PC-9 (cell line): ENCODE results near the gene MCC. TPM values are rescaled to one million over a fixed set of nuclear protein-coding genes. Genes with fewer than 3 reads are reported as not detected.

Source experiments
- BruUV-seq: library from RNA; stranded (reverse); fragments of 400-500 nt; replicated peaks from 2 replicates; lab custom pipeline; 2021; lab: Mats Ljungman, UMichigan
- CTCF ChIA-PET: fragments of 300-600 bp; sonication (Branson Sonifier 250); formaldehyde crosslinking; loops from one replicate; lab custom pipeline; 2022; ENCODE audit warnings: antibody characterized with exemption; lab: Charles Lee
- POLR2A ChIA-PET: fragments of 300-600 bp; sonication (Branson Sonifier 250); formaldehyde crosslinking; loops from one replicate; lab custom pipeline; 2022; ENCODE audit warnings: antibody characterized with exemption; ENCODE audit not compliant: unreplicated experiment; lab: Charles Lee
- DNase-seq, 2 experiments: peaks; one replicate each; pipeline versions ENCODE4 v3.0.0 to v3.0.0-alpha.2; 2015 to 2022; ENCODE audit warnings: mixed read lengths in 1 of 2
- H2AFZ ChIP-seq: fragments of 200-600 bp; sonication (generic); 2 replicates; pipeline ENCODE4 v1.8.1; 2017; ENCODE audit warnings: antibody characterized with exemption
- H3F3A ChIP-seq: fragments of 200-600 bp; sonication (generic); 2 replicates; pipeline ENCODE4 v1.8.1; 2017; ENCODE audit warnings: antibody characterized with exemption, mild to moderate bottlenecking, low read depth; ENCODE audit not compliant: insufficient read depth
- H3K27ac ChIP-seq: fragments of 200-600 bp; sonication (generic); 2 replicates; pipeline ENCODE4 v1.6.1; 2016; ENCODE audit warnings: mixed run types
- H3K27me3 ChIP-seq: fragments of 200-600 bp; sonication (generic); 2 replicates; pipeline ENCODE4 v1.6.1; 2016; ENCODE audit warnings: low read depth, mixed run types; ENCODE audit not compliant: insufficient read depth
- H3K36me3 ChIP-seq: fragments of 200-600 bp; sonication (generic); 2 replicates; pipeline ENCODE4 v1.6.1; 2016; ENCODE audit warnings: low read depth, mixed run types
- H3K4me1 ChIP-seq: fragments of 200-600 bp; sonication (generic); replicated peaks from 2 replicates; pipeline ENCODE4 v1.6.1; 2016; ENCODE audit warnings: mixed run types; ENCODE audit not compliant: insufficient read depth
- H3K4me2 ChIP-seq: fragments of 200-600 bp; sonication (generic); 2 replicates; pipeline ENCODE4 v1.6.1; 2017; ENCODE audit warnings: mixed run types
- H3K4me3 ChIP-seq: fragments of 200-600 bp; sonication (generic); 2 replicates; pipeline ENCODE4 v1.6.1; 2016; ENCODE audit warnings: mixed run types
- H3K79me2 ChIP-seq: fragments of 200-600 bp; sonication (generic); 2 replicates; pipeline ENCODE4 v1.6.1; 2017; ENCODE audit warnings: low read depth, mixed run types
- H3K9me2 ChIP-seq: fragments of 200-600 bp; sonication (generic); 2 replicates; pipeline ENCODE4 v1.8.1; 2017; ENCODE audit warnings: mild to moderate bottlenecking; ENCODE audit not compliant: insufficient read depth
- H3K9me3 ChIP-seq: fragments of 200-600 bp; sonication (generic); 2 replicates; pipeline ENCODE4 v1.8.1; 2016; ENCODE audit warnings: low read depth; ENCODE audit not compliant: insufficient read depth
- H4K20me1 ChIP-seq: fragments of 200-600 bp; sonication (generic); 2 replicates; pipeline ENCODE4 v1.8.1; 2017; ENCODE audit not compliant: insufficient read depth
- EZH2 ChIP-seq: fragments of 200-600 bp; sonication (generic); IDR thresholded peaks from 2 replicates; pipeline ENCODE4 v1.8.0; 2017; ENCODE audit warnings: antibody characterized with exemption, low read depth
- intact Hi-C: fragments of 100-400 bp; cut with micrococcal nuclease; formaldehyde crosslinking; loops from one replicate; pipeline ENCODE4 v1.10.0; 2022; ENCODE audit not compliant: unreplicated experiment
- total RNA-seq: library from RNA; stranded (reverse); gene quantifications from 2 replicates; pipeline ENCODE4 v1.2.3, GENCODE V29; 2021
- TF ChIP-seq, protein P1 (sequence below): fragments of 200-600 bp; sonication (generic); conservative IDR thresholded peaks from 2 replicates; pipeline ENCODE4 v1.6.1; 2017; ENCODE audit warnings: mixed run types, antibody characterized with exemption, mild to moderate bottlenecking, moderate library complexity

The MCC gene
- total RNA-seq, 1 experiment from 2014 or later = 2.5 TPM

DNA sequence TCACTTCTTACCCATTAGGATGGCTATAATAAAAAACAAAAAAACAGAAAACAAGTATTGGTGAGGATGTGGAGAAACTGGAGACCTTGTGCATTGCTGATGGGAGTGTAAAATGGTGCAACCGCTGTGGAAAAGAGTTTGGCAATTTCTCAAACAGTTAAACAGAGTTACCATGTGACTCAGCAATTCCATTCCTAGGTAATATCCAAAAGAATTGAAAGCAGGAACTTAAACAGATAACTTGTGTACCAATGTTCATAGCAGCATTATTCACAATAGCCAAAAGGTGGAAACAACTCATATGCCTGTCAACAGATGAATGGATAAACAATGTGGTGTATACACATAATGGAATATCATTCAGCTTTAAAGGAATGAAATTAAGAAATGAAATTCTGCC is 482.8 kb downstream of the MCC start:
- Histone ChIP-seq H3K4me3 (no peak overlapping the region), H3K9me3 (no peaks in the 10 kb centered on the region), H3K27ac (no peak overlapping the region), H4K20me1 (0 out of 2 replicates have a peak, but pooled peaks cover 3% of the 10 kb centered on the region), H2AFZ (no peak overlapping the region), H3K4me2 (no peak overlapping the region), H3F3A (peaks cover 11% of the 10 kb centered on the region; the same call in 1 of the 2 replicates), H3K27me3 (no peaks in the 10 kb centered on the region), H3K4me1 (no peaks in the 10 kb centered on the region), H3K36me3 (peaks cover 20% of the 10 kb centered on the region), H3K79me2 (0 out of 2 replicates have a peak, but pooled peaks cover 3% of the 10 kb centered on the region), H3K9me2 (no peaks in the 10 kb centered on the region)
- ChIA-PET POLR2A (no interaction called here), CTCF (no interaction called here)
- BruUV-seq = no TSS peak
- no peak for DNase-seq
- TF ChIP-seq, protein P1, sequence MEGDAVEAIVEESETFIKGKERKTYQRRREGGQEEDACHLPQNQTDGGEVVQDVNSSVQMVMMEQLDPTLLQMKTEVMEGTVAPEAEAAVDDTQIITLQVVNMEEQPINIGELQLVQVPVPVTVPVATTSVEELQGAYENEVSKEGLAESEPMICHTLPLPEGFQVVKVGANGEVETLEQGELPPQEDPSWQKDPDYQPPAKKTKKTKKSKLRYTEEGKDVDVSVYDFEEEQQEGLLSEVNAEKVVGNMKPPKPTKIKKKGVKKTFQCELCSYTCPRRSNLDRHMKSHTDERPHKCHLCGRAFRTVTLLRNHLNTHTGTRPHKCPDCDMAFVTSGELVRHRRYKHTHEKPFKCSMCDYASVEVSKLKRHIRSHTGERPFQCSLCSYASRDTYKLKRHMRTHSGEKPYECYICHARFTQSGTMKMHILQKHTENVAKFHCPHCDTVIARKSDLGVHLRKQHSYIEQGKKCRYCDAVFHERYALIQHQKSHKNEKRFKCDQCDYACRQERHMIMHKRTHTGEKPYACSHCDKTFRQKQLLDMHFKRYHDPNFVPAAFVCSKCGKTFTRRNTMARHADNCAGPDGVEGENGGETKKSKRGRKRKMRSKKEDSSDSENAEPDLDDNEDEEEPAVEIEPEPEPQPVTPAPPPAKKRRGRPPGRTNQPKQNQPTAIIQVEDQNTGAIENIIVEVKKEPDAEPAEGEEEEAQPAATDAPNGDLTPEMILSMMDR = no peak
- TF ChIP-seq EZH2 = no peak
- intact Hi-C loops = no loop called here

DNA sequence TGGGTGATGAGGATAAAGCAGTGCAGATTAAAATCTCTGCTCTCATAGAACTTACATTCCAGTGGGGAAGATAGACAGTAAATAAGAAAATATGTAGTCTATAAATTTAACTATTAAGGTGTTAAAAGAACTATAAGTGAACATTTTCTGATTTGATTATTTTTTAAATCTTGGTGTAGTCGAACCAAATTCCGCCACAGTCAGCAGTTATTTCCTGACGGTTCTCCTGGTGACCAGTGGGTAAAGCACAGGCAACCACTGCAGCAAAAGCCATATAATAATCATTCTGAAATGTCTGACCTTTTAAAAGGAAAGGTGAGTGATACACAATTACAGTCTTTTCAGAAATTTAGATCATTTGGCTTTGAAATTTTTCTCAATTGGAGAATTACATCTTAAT is 484.5 kb downstream of the MCC start:
- Histone ChIP-seq H4K20me1 (0 out of 2 replicates have a peak, but pooled peaks cover 9% of the 10 kb centered on the region), H3K4me2 (no peak overlapping the region), H2AFZ (no peak overlapping the region), H3K9me2 (no peaks in the 10 kb centered on the region), H3K27me3 (no peaks in the 10 kb centered on the region), H3K36me3 (peaks cover 21% of the 10 kb centered on the region; the same call in 1 of the 2 replicates), H3K79me2 (0 out of 2 replicates have a peak, but pooled peaks cover 8% of the 10 kb centered on the region), H3K4me3 (no peak overlapping the region), H3K9me3 (no peaks in the 10 kb centered on the region), H3K4me1 (no peaks in the 10 kb centered on the region), H3K27ac (no peak overlapping the region), H3F3A (peaks cover 11% of the 10 kb centered on the region; the same call in 1 of the 2 replicates)
- intact Hi-C loops = no loop called here
- TF ChIP-seq, protein P1 = no peak
- no peak for TF ChIP-seq EZH2
- no peak for DNase-seq
- ChIA-PET CTCF (interaction anchor here (0.6 kb wide), 1 partner anchor 80 kb away, joined by 3 read pairs; no protein-coding TSS in a partner anchor), POLR2A (no interaction called here)
- BruUV-seq = no TSS peak

DNA sequence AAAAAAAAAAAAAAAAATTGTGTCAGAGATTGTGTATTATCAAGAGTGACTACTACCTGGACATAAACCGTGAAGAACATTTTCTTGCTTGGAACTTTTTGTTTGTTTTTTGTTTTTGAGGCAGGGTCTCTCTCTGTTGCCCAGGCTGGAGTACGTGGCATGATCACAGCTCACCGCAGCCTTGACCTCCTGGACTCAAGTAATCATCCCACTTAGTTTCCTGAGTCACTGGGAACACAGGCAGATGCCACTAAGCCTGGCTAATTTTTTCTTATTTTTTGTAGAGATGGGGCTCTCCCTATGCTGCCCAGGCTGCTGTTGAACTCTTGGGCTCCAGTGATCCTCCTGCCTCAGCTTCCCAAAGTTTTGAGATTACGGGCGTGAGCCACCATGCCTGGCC is 485.8 kb downstream of the MCC start:
- ChIA-PET POLR2A (no interaction called here), CTCF (no interaction called here)
- H3K9me2 ChIP-seq = no peaks in the 10 kb centered on the region
- no peak overlapping the region for H3K4me2 ChIP-seq
- H3K27me3 ChIP-seq = no peaks in the 10 kb centered on the region
- no peaks in the 10 kb centered on the region for H3K4me1 ChIP-seq
- H2AFZ ChIP-seq = no peak overlapping the region
- H3K9me3 ChIP-seq = no peaks in the 10 kb centered on the region
- peaks cover 21% of the 10 kb centered on the region; the same call in 1 of the 2 replicates for H3K36me3 ChIP-seq
- 0 out of 2 replicates have a peak, but pooled peaks cover 5% of the 10 kb centered on the region for H3F3A ChIP-seq
- no TSS peak for BruUV-seq
- intact Hi-C loops = no loop called here
- DNase-seq = no peak
- TF ChIP-seq EZH2 = no peak
- TF ChIP-seq, protein P1 = no peak
- no peak overlapping the region for H3K27ac ChIP-seq
- H3K79me2 ChIP-seq = peaks cover 21% of the 10 kb centered on the region
- no peak overlapping the region for H3K4me3 ChIP-seq
- 0 out of 2 replicates have a peak, but pooled peaks cover 9% of the 10 kb centered on the region for H4K20me1 ChIP-seq
